ENCODE results near the gene PDS5B. TPM values are rescaled to one million over a fixed set of nuclear protein-coding genes. Genes with fewer than 3 reads are reported as not detected.
A peak's percentile ranks its signal among the peaks of the same experiment; 100 is the strongest.
"Not testable (repeated sequence)": the region's sequence is repeated elsewhere in the genome, so short reads cannot be mapped to it uniquely, and the experiment has no call there.

Gene PDS5B
- total RNA-seq, 6 experiments from 2014 or later: 11.9 to 14.2 (median 12.5) TPM

- H3K4me1 ChIP-seq: no peaks in the 10 kb centered on the region
- no peaks in the 10 kb centered on the region for H3K27me3 ChIP-seq
- intact Hi-C loops (cut with DNase I): no loop called here
- H3K27ac ChIP-seq: no peak overlapping the region
- H3K9me3 ChIP-seq: no peaks in the 10 kb centered on the region
- no peaks in the 10 kb centered on the region for H3K36me3 ChIP-seq
- ATAC-seq (no peak), DNase-seq (no peak)
- no CpG with 5 or more reads among the region's 2 CpGs for WGBS (ENCODE audit: insufficient coverage, low coverage, low lambda C conversion rate, missing lambda C conversion rate)
- TF ChIP-seq POLR2A (IDR thresholded peaks at IDR 0.05): no peak
- TF ChIP-seq CTCF (IDR thresholded peaks at IDR 0.05): no peak
- H3K4me3 ChIP-seq: no peak overlapping the region
These were observed 30.6 kb upstream of the PDS5B start for GRCh38 chr13:32555613-32556012.

- H3K4me3 ChIP-seq; H3K4me1 ChIP-seq; ATAC-seq; H3K27me3 ChIP-seq; DNase-seq; H3K36me3 ChIP-seq; intact Hi-C loops (cut with DNase I); H3K9me3 ChIP-seq; H3K27ac ChIP-seq: not testable (repeated sequence)
- 100% methylated on average over 1 of the region's 1 CpG for WGBS (ENCODE audit: insufficient coverage, low coverage, low lambda C conversion rate, missing lambda C conversion rate)
These were observed 25.4 kb upstream of the PDS5B start for GRCh38 chr13:32560842-32561241.

GRCh38 chr13:32575687-32576086 is 10.6 kb upstream of the PDS5B start:
- intact Hi-C loops (cut with DNase I); ATAC-seq; DNase-seq; H3K4me1 ChIP-seq; H3K27ac ChIP-seq; H3K27me3 ChIP-seq; H3K36me3 ChIP-seq; H3K9me3 ChIP-seq; H3K4me3 ChIP-seq: not testable (repeated sequence)
- 93% methylated on average over 4 of the region's 4 CpGs for WGBS (ENCODE audit: insufficient coverage, low coverage, low lambda C conversion rate, missing lambda C conversion rate)

GRCh38 chr13:32577032-32577431 is 9.2 kb upstream of the PDS5B start:
- Histone ChIP-seq H3K9me3 (no peaks in the 10 kb centered on the region), H3K27ac (no peak overlapping the region), H3K4me1 (no peaks in the 10 kb centered on the region), H3K27me3 (no peaks in the 10 kb centered on the region), H3K4me3 (no peak overlapping the region), H3K36me3 (no peaks in the 10 kb centered on the region)
- TF ChIP-seq CTCF (IDR thresholded peaks at IDR 0.05): no peak
- TF ChIP-seq POLR2A (IDR thresholded peaks at IDR 0.05): no peak
- no peak for ATAC-seq
- WGBS (ENCODE audit: insufficient coverage, low coverage, low lambda C conversion rate, missing lambda C conversion rate): 94% methylated on average over 3 of the region's 3 CpGs
- DNase-seq: no peak
- intact Hi-C loops (cut with DNase I): no loop called here

- H3K9me3 ChIP-seq: no peaks in the 10 kb centered on the region
- no peaks in the 10 kb centered on the region for H3K27me3 ChIP-seq
- H3K36me3 ChIP-seq: no peaks in the 10 kb centered on the region
- TF ChIP-seq CTCF (IDR thresholded peaks at IDR 0.05): peak; percentile 56 to 68 (median 62)
- no peak for TF ChIP-seq POLR2A (IDR thresholded peaks at IDR 0.05)
- DNase-seq (no peak), ATAC-seq (no peak)
- H3K4me3 ChIP-seq: no peak overlapping the region
- no peak overlapping the region for H3K27ac ChIP-seq
- 37% methylated on average over 3 of the region's 3 CpGs for WGBS (ENCODE audit: insufficient coverage, low coverage, low lambda C conversion rate, missing lambda C conversion rate)
- H3K4me1 ChIP-seq: peaks cover 0 to 4% (median 0%) of the 10 kb centered on the region in 4 donors
- intact Hi-C loops (cut with DNase I): no loop called here
These were observed 5.0 kb upstream of the PDS5B start for GRCh38 chr13:32581177-32581786.
